PC-3 (cell line): ENCODE results near the gene MACROD2.
"Not testable (repeated sequence)": the region's sequence is repeated elsewhere in the genome, so short reads cannot be mapped to it uniquely, and the experiment has no call there.

ENCODE experiments used
- CTCF ChIP-seq: fragments of 300-600 bp; sonication (generic); conservative IDR thresholded peaks from 2 replicates; pipeline ENCODE4 v1.5.1; 2017; ENCODE audit warnings: antibody characterized with exemption, low read depth, mild to moderate bottlenecking, low read length
- EZH2phosphoT487 ChIP-seq: fragments of 300-600 bp; sonication (generic); IDR thresholded peaks from 2 replicates; pipeline ENCODE4 v1.6.1; 2018; ENCODE audit warnings: mild to moderate bottlenecking, antibody characterized with exemption, low read length, borderline replicate concordance

- TF ChIP-seq CTCF, EZH2phosphoT487: not testable (repeated sequence)
Measured at GRCh38 chr20:14981486-14981885, 986.2 kb downstream of the MACROD2 start.
